ENCODE measurements around the gene CDKN2D.
A peak's percentile ranks its signal among the peaks of the same experiment; 100 is the strongest.
"Not testable (repeated sequence)": the region's sequence is repeated elsewhere in the genome, so short reads cannot be mapped to it uniquely, and the experiment has no call there.

Gene CDKN2D

GRCh38 chr19:10552510-10553053 lies 16.2 kb downstream of the CDKN2D start:
- peak in 3 of 51 donors; percentile 5 to 9 (median 9) for DNase-seq

- peak in 3 of 51 donors; percentile 2 to 13 (median 12) for DNase-seq
Measured at GRCh38 chr19:10551698-10552301, 17.0 kb downstream of the CDKN2D start.

- DNase-seq, result not testable (repeated sequence)
Measured at GRCh38 chr19:10551006-10551405, 17.8 kb downstream of the CDKN2D start.

DNA sequence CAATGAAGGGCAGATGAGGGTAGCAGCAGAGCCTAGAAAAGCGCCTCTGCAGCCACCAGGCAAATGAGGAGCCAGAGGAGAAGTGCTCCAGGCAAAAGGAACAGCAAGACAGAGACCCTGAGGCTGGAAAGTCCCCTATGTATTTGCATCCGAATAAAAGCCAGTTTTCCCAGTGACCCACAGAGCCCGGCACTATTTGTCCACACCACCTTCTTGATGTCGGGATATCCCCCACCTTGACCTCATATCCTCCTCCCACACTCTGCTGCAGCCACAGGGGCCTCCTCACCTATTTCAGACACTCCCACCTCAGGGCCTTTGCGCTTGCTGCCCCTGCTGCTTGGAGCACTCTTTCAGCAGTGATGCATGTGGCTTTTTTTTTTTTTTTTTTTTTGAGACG lies 18.4 kb downstream of the CDKN2D start:
- DNase-seq, result no peak

DNA sequence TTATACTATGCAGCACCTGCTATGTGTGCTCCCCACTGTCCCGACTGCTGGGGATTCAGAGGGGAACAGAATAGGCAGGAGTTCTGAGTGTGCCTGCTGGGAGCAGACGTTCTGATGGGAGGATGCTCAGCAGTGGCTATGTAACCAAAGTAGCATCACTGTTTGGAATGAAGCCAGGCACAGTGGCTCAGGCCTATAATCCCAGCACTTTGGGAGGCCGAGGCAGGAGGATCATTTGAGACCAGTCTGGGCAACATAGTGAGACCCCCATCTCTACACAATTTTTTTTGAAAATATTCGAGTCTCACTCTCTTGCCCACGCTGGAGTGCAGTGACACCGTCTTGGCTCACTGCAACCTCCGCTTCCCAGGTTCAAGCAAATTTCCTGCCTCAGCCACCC lies 19.0 kb downstream of the CDKN2D start:
- no peak for DNase-seq

GRCh38 chr19:10548746-10549276 lies 20.0 kb downstream of the CDKN2D start:
- no peak for DNase-seq

GRCh38 chr19:10546817-10547216 lies 22.0 kb downstream of the CDKN2D start:
- no peak for DNase-seq

DNA sequence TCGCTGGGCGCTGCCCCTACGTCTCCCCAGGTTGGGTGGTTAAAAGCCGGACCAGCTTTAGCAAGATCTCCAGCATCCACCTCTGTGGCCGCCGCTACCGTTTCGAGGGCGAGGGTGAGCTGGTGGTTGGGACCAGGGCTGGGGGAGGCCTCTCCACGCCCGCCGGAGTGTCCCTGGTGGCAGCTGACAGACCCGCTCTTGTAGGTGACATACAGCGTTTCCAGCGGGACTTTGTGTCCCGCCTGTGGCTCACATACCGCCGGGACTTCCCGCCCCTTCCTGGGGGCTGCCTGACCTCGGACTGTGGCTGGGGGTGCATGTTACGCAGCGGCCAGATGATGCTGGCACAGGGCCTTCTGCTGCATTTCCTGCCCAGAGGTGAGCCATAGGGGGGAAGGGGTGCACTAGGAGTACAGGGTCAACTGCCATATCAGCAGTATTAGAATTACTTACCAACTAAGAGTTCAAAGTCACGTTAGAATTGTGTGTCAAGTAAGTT lies 24.0 kb downstream of the CDKN2D start:
- DNase-seq, result no peak

- DNase-seq, result peak in 4 of 51 donors; percentile 5 to 46 (median 34)
Measured at GRCh38 chr19:10544242-10544752, 24.5 kb downstream of the CDKN2D start.

DNA sequence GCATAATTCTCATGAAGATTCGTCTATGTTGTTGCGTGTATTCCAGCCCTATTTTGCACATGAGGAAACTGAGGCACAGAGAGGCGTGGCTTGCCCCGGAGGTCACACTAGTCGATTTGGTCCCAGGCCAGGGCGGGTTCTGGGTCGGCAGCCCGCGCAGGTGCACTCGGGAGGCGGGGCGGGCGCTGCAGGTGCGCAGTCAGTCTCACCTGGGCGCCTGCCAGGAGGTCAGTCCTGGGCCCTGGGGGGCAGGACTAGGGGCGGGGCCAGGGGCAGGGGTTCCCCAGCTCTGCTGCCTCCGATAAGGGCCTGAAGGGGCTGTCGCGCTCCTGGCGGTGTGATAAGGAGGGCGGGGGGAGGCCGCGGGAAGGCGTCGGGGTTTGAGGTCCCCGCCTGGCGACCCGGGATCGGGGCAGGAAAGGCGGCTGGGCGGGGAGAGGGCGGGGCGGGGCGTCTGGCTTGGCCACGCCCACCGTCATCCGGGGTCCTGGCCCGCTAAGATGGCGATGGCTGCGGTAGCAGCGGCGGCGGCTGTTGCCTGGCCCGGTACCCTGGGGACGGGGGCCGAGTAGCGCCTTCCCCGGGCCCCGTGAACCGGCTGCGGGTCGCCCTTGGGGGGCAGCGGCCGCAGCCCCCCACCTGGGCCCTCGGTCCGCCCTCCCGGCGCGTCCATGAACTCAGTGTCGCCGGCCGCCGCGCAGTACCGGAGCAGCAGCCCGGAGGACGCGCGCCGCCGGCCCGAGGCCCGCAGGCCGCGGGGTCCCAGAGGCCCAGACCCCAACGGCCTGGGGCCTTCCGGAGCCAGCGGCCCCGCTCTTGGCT lies 25.1 kb downstream of the CDKN2D start, which contains the start of gene ATG4D:
ATG4D (plus strand) TSS at position 485 of the 822 bp plus-strand sequence; CDS start at position 672, 187 bp downstream.
- DNase-seq, result peak; percentile 13 to 87 (median 60)

DNA sequence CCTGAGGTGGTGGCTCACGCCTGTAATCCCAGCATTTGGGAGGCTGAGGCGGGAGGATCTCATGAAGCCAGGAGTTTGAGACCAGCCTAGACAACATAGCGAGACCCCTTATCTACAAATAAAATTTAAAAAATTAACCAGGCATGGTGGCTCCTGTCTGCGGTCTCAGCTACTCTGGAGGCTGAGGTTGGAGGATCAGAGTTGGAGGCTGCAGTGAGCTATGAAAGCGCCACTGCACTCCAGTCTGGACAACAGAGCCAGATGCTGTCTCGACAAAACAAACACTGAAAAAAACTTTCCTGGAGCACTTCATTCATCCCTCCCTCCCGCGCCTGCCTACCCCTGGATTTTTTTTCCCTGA lies 25.7 kb downstream of the CDKN2D start:
- no peak for DNase-seq

DNA sequence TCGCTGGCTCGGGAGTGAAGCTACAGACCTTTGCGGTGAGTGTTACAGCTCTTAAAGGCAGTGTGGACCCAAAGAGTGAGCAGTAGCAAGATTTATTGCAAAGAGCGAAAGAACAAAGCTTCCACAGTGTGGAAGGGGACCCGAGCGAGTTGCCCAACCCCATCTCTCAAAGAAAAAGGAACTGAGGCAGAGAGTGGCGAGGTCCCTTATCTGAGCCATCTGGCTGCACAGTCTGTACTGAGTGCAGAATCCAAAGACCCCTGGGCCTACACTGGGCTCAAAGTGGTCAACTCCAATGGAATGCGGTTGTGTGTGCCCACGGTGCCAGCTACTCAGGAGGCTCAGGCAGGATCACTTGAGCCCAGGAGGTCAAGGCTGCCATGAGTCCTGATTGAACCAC lies 29.8 kb downstream of the CDKN2D start:
- not testable (repeated sequence) for DNase-seq

GRCh38 chr19:10538204-10538983 lies 30.4 kb downstream of the CDKN2D start:
- no peak for DNase-seq

- no peak for DNase-seq
Measured at GRCh38 chr19:10537668-10538067, 31.1 kb downstream of the CDKN2D start.

DNA sequence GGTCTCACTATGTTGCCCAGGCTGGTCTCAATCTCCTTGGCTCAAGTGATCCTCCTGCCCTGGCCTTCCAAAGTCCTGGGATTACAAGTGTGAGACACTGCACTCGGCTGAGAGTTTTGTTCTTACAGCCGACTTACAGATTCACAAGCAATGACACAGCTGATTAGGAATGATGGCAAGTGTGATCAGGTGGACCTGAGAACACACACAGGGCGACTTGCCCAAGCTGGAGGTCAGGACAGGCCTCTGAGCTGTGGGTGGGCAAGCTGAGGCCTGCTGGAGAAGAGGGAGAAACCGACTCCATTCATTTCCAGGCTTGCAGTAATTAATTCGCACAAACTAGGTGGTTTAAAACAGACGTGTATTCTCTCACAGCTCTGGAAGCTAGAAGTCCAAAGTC lies 33.2 kb downstream of the CDKN2D start:
- no peak for DNase-seq

DNA sequence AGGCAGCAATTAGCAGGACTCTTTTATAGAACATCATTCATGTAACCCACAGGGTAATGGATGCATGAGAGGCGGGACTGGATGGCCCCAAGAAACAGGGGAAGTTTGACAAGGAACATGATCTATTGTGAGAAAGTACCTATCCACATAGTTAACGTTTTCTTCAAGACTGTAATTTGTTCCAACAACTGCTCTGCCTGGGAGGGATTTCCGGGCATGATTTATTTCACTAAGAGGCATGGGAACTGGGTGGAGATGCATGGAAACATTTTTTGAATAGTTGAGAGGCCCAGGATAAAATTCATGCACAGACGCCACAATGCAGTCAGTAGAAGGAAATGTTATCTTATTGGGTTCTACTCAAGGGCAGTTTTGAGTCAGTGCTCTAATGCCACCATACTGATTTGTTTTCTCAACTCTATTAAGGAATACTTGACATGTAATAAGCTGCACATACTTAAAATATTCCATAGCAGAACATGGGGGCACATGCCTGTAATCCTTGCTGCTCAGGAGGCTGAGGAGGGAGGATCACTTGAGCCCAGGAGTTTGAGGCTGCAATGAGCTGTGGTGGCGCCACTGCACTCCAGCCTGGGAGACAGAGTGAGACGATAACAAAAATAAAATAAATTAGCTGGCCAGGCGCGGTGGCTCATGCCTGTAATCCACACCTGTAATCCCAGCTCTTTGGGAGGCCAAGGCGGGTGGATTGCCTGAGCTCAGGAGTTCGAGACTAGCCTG lies 35.0 kb downstream of the CDKN2D start:
- DNase-seq, result no peak

DNA sequence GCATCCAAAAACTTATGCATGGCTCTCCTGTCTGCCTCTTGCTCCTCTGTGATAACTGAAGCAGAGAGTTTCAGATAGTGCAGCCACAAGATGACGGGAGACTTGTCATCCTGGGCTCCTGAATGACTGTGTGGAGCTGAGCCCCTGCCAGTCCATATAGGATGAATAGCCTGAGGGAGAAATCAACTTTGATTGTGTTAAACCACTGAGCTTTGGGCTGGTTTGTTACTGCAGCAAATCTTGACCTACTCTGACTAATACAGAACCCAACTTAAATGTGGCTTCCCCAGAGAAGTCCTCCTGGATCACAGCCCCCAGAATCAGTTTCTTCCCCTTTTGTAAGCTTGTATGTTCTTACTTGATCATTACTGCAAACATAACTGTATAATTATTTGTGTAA lies 36.3 kb downstream of the CDKN2D start:
- no peak for DNase-seq

- not testable (repeated sequence) for DNase-seq
Measured at GRCh38 chr19:10526887-10527286, 41.9 kb downstream of the CDKN2D start.

DNA sequence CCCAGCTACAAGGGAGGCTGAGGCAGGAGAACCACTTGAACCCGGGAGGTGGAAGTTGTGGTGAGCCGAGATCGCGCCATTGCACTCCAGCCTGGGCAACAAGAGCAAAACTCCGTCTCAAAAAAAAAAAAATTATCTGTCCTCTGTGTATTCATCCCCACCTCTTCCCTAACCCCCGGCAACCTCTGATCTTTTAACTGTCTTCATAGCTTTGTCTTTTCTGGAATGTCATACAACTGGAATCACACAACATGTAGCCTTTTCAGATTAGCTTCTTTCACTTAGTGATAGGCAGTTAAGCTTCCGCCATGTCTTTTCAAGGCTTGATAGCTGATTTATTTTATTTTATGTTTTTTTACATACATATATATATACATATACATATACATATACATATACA lies 43.1 kb downstream of the CDKN2D start:
- DNase-seq, result no peak

- DNase-seq, result no peak
Measured at GRCh38 chr19:10523135-10523636, 45.6 kb downstream of the CDKN2D start.
